IPS DF 6.9 (cell line): ENCODE data around the gene PTPRG.

Experiments used
- DNase-seq: peaks from one replicate; pipeline ENCODE4 v3.0.0-alpha.2; 2013; ENCODE audit warnings: low read depth, low spot score
- H3K27ac ChIP-seq: one replicate; pipeline ENCODE4 v1.5.1; 2013; ENCODE audit warnings: low read length, control low read depth
- H3K27me3 ChIP-seq: 2 replicates; pipeline ENCODE4 v1.6.1; 2013; ENCODE audit warnings: mild to moderate bottlenecking, low read length; ENCODE audit not compliant: control insufficient read depth, insufficient read depth
- H3K36me3 ChIP-seq: 2 replicates; pipeline ENCODE4 v1.6.1; 2013; ENCODE audit warnings: low read length; ENCODE audit not compliant: control insufficient read depth, insufficient read depth
- H3K4me1 ChIP-seq: 2 replicates; pipeline ENCODE4 v1.6.1; 2013; ENCODE audit warnings: low read length; ENCODE audit not compliant: control insufficient read depth, insufficient read depth
- H3K4me3 ChIP-seq: 2 replicates; pipeline ENCODE4 v1.5.1; 2013; ENCODE audit warnings: mild to moderate bottlenecking, low read length
- H3K9me3 ChIP-seq: 2 replicates; pipeline ENCODE4 v1.6.1; 2013; ENCODE audit warnings: low read length, inconsistent platforms; ENCODE audit not compliant: control insufficient read depth, insufficient read depth
- WGBS: extraction: QIAGEN DNeasy Blood & Tissue Kit; methylation state at CpG from one replicate; pipeline ENCODE4 v1.1.7; 2013; ENCODE audit warnings: mixed read lengths, missing lambda C conversion rate; ENCODE audit not compliant: insufficient read length, insufficient coverage; 5-methylcytosine and 5-hydroxymethylcytosine counted together

Gene PTPRG

GRCh38 chr3:61866961-61867461 lies 305.6 kb downstream of the PTPRG start:
- Histone ChIP-seq H3K4me1 (peaks cover 2% of the 10 kb centered on the region), H3K27me3 (no peaks in the 10 kb centered on the region), H3K27ac (no peak overlapping the region), H3K4me3 (no peak overlapping the region), H3K36me3 (no peaks in the 10 kb centered on the region), H3K9me3 (no peaks in the 10 kb centered on the region)
- no CpG with 5 or more reads among the region's 7 CpGs for WGBS
- DNase-seq, result no peak

- Histone ChIP-seq H3K4me1 (peaks cover 4% of the 10 kb centered on the region), H3K36me3 (no peaks in the 10 kb centered on the region), H3K27me3 (no peaks in the 10 kb centered on the region), H3K4me3 (no peak overlapping the region), H3K9me3 (no peaks in the 10 kb centered on the region), H3K27ac (no peak overlapping the region)
- no peak for DNase-seq
- WGBS, result no CpG with 5 or more reads among the region's 1 CpG
Measured at GRCh38 chr3:61868499-61868898, 307.1 kb downstream of the PTPRG start.

GRCh38 chr3:61869371-61869770 lies 308.0 kb downstream of the PTPRG start:
- Histone ChIP-seq H3K27me3 (no peaks in the 10 kb centered on the region), H3K27ac (no peak overlapping the region), H3K4me3 (no peak overlapping the region), H3K4me1 (peaks cover 4% of the 10 kb centered on the region), H3K36me3 (no peaks in the 10 kb centered on the region), H3K9me3 (no peaks in the 10 kb centered on the region)
- WGBS, result no CpG with 5 or more reads among the region's 6 CpGs
- no peak for DNase-seq

GRCh38 chr3:61871644-61872043 lies 310.3 kb downstream of the PTPRG start:
- no peak for DNase-seq
- Histone ChIP-seq H3K9me3 (no peaks in the 10 kb centered on the region), H3K4me1 (peaks cover 4% of the 10 kb centered on the region), H3K4me3 (no peak overlapping the region), H3K27ac (peak overlapping the region; percentile 73), H3K27me3 (no peaks in the 10 kb centered on the region), H3K36me3 (no peaks in the 10 kb centered on the region)
- no CpG with 5 or more reads among the region's 2 CpGs for WGBS

- Histone ChIP-seq H3K27me3 (no peaks in the 10 kb centered on the region), H3K4me1 (peaks cover 3% of the 10 kb centered on the region; the same call in 1 of the 2 replicates), H3K9me3 (no peaks in the 10 kb centered on the region), H3K36me3 (no peaks in the 10 kb centered on the region), H3K4me3 (no peak overlapping the region), H3K27ac (no peak overlapping the region)
- DNase-seq, result no peak
- WGBS, result no CpG with 5 or more reads among the region's 5 CpGs
Measured at GRCh38 chr3:61872077-61872706, 310.8 kb downstream of the PTPRG start.

GRCh38 chr3:61875046-61875844 lies 313.9 kb downstream of the PTPRG start:
- WGBS, result no CpG with 5 or more reads among the region's 11 CpGs
- Histone ChIP-seq H3K4me1 (peaks cover 5% of the 10 kb centered on the region), H3K27me3 (no peaks in the 10 kb centered on the region), H3K4me3 (no peak overlapping the region), H3K27ac (peak overlapping the region; percentile 95), H3K36me3 (no peaks in the 10 kb centered on the region), H3K9me3 (no peaks in the 10 kb centered on the region)
- DNase-seq, result no peak

- H3K4me1 ChIP-seq, result peaks cover 8% of the 10 kb centered on the region
- no peak overlapping the region for H3K27ac ChIP-seq
- no peak for DNase-seq
- no CpG with 5 or more reads among the region's 4 CpGs for WGBS
- no peaks in the 10 kb centered on the region for H3K27me3 ChIP-seq
- no peaks in the 10 kb centered on the region for H3K36me3 ChIP-seq
- H3K4me3 ChIP-seq, result no peak overlapping the region
- H3K9me3 ChIP-seq, result no peaks in the 10 kb centered on the region
Measured at GRCh38 chr3:61875976-61876671, 314.8 kb downstream of the PTPRG start.

GRCh38 chr3:61876797-61877196 lies 315.4 kb downstream of the PTPRG start:
- Histone ChIP-seq H3K27ac (no peak overlapping the region), H3K9me3 (no peaks in the 10 kb centered on the region), H3K36me3 (no peaks in the 10 kb centered on the region), H3K4me1 (peaks cover 8% of the 10 kb centered on the region), H3K4me3 (no peak overlapping the region), H3K27me3 (no peaks in the 10 kb centered on the region)
- DNase-seq, result no peak
- no CpG with 5 or more reads among the region's 2 CpGs for WGBS

- no peak for DNase-seq
- peaks cover 8% of the 10 kb centered on the region for H3K4me1 ChIP-seq
- WGBS, result no CpG with 5 or more reads among the region's 6 CpGs
- H3K36me3 ChIP-seq, result no peaks in the 10 kb centered on the region
- no peaks in the 10 kb centered on the region for H3K27me3 ChIP-seq
- no peaks in the 10 kb centered on the region for H3K9me3 ChIP-seq
- no peak overlapping the region for H3K4me3 ChIP-seq
- H3K27ac ChIP-seq, result no peak overlapping the region
Measured at GRCh38 chr3:61877359-61878138, 316.2 kb downstream of the PTPRG start.

GRCh38 chr3:61882253-61882652 lies 320.9 kb downstream of the PTPRG start:
- no peak overlapping the region for H3K4me3 ChIP-seq
- peaks cover 9% of the 10 kb centered on the region for H3K4me1 ChIP-seq
- no peaks in the 10 kb centered on the region for H3K9me3 ChIP-seq
- no peaks in the 10 kb centered on the region for H3K27me3 ChIP-seq
- no peak overlapping the region for H3K27ac ChIP-seq
- no peak for DNase-seq
- H3K36me3 ChIP-seq, result no peaks in the 10 kb centered on the region
